H9 (cell line): ENCODE data around the gene RAB9A. TPM values are rescaled to one million over a fixed set of nuclear protein-coding genes. Genes with fewer than 3 reads are reported as not detected.

Source experiments
- DNase-seq: peaks from one replicate; pipeline ENCODE4 v3.0.0-alpha.2; 2017
- H2AFZ ChIP-seq: one replicate; pipeline ENCODE4 v1.6.1; 2013; ENCODE audit warnings: mild to moderate bottlenecking, low read length, control low read depth, moderate library complexity
- H2AK5ac ChIP-seq: 2 replicates; pipeline ENCODE4 v1.6.1; 2013; ENCODE audit warnings: low read length, control low read depth, mixed read lengths; ENCODE audit not compliant: insufficient read length
- H2BK120ac ChIP-seq: one replicate; pipeline ENCODE4 v1.6.1; 2013; ENCODE audit warnings: low read depth, mild to moderate bottlenecking, low read length, control low read depth, inconsistent platforms; ENCODE audit not compliant: poor library complexity, severe bottlenecking
- H2BK12ac ChIP-seq: 2 replicates; pipeline ENCODE4 v1.6.1; 2013; ENCODE audit warnings: low read length, control low read depth, mixed read lengths, low read depth; ENCODE audit not compliant: insufficient read length
- H2BK15ac ChIP-seq: 2 replicates; pipeline ENCODE4 v1.6.1; 2013; ENCODE audit warnings: low read depth, low read length, control low read depth
- H2BK20ac ChIP-seq: one replicate; pipeline ENCODE4 v1.6.1; 2013; ENCODE audit warnings: low read depth, mild to moderate bottlenecking, low read length, control low read depth, inconsistent platforms; ENCODE audit not compliant: poor library complexity, severe bottlenecking
- H2BK5ac ChIP-seq: 2 replicates; pipeline ENCODE4 v1.6.1; 2013; ENCODE audit warnings: low read length, control low read depth, mixed read lengths; ENCODE audit not compliant: insufficient read length
- H3K14ac ChIP-seq: 2 replicates; pipeline ENCODE4 v1.6.1; 2013; ENCODE audit warnings: low read length, control low read depth; ENCODE audit not compliant: insufficient read depth
- H3K18ac ChIP-seq: 2 replicates; pipeline ENCODE4 v1.6.1; 2013; ENCODE audit warnings: low read depth, mild to moderate bottlenecking, mixed read lengths, low read length, control low read depth; ENCODE audit not compliant: insufficient read length
- H3K23ac ChIP-seq: 2 replicates; pipeline ENCODE4 v1.6.1; 2013; ENCODE audit warnings: low read length, control low read depth, mixed read lengths, low read depth; ENCODE audit not compliant: insufficient read length
- H3K23me2 ChIP-seq: 2 replicates; pipeline ENCODE4 v1.6.1; 2013; ENCODE audit warnings: low read depth, mild to moderate bottlenecking, mixed read lengths, low read length, control low read depth; ENCODE audit not compliant: insufficient read length, poor library complexity, severe bottlenecking
- H3K27ac ChIP-seq: 2 replicates; pipeline ENCODE4 v1.5.1; 2013; ENCODE audit warnings: low read length, control low read depth, mixed read lengths, low read depth; ENCODE audit not compliant: insufficient read length
- H3K27me3 ChIP-seq: 2 replicates; pipeline ENCODE4 v1.6.1; 2013; ENCODE audit warnings: low read length, control low read depth, inconsistent platforms; ENCODE audit not compliant: insufficient read depth
- H3K4ac ChIP-seq: 2 replicates; pipeline ENCODE4 v1.6.1; 2013; ENCODE audit warnings: low read depth, mild to moderate bottlenecking, control low read depth, inconsistent platforms, low read length, moderate library complexity
- H3K4me1 ChIP-seq: 2 replicates; pipeline ENCODE4 v1.6.1; 2013; ENCODE audit warnings: low read length, control low read depth, inconsistent platforms; ENCODE audit not compliant: insufficient read depth
- H3K4me2 ChIP-seq: 2 replicates; pipeline ENCODE4 v1.6.1; 2013; ENCODE audit warnings: low read length, control low read depth, mixed read lengths; ENCODE audit not compliant: insufficient read length, insufficient read depth
- H3K56ac ChIP-seq: 2 replicates; pipeline ENCODE4 v1.6.1; 2013; ENCODE audit warnings: low read depth, mild to moderate bottlenecking, mixed read lengths, low read length, control low read depth; ENCODE audit not compliant: insufficient read length
- H3K79me1 ChIP-seq: 2 replicates; pipeline ENCODE4 v1.6.1; 2013; ENCODE audit warnings: low read depth, mild to moderate bottlenecking, moderate library complexity, low read length, control low read depth, inconsistent platforms; ENCODE audit not compliant: insufficient read depth, poor library complexity, severe bottlenecking
- H3K79me2 ChIP-seq: 2 replicates; pipeline ENCODE4 v1.6.1; 2013; ENCODE audit warnings: low read length, control low read depth, inconsistent platforms; ENCODE audit not compliant: insufficient read depth
- H3K9ac ChIP-seq: 2 replicates; pipeline ENCODE4 v1.6.1; 2013; ENCODE audit warnings: low read length, control low read depth, mixed read lengths; ENCODE audit not compliant: insufficient read length; ENCODE audit errors: extremely low read depth
- H3K9me3 ChIP-seq: one replicate; pipeline ENCODE4 v1.6.1; 2013; ENCODE audit warnings: low read depth, low read length, inconsistent platforms; ENCODE audit not compliant: control insufficient read depth
- H3T11ph ChIP-seq: one replicate; pipeline ENCODE4 v1.6.1; 2013; ENCODE audit warnings: mild to moderate bottlenecking, low read length, control low read depth, inconsistent platforms
- H4K20me1 ChIP-seq: one replicate; pipeline ENCODE4 v1.6.1; 2013; ENCODE audit not compliant: control insufficient read depth, insufficient read length, insufficient read depth
- H4K5ac ChIP-seq: 2 replicates; pipeline ENCODE4 v1.6.1; 2013; ENCODE audit warnings: low read depth, mild to moderate bottlenecking, mixed read lengths, low read length, control low read depth; ENCODE audit not compliant: insufficient read length
- H4K8ac ChIP-seq: replicated peaks from 2 replicates; pipeline ENCODE4 v1.6.1; 2013; ENCODE audit warnings: low read length, control low read depth, mixed read lengths, low read depth; ENCODE audit not compliant: insufficient read length
- H4K91ac ChIP-seq: 2 replicates; pipeline ENCODE4 v1.6.1; 2013; ENCODE audit warnings: low read depth, mild to moderate bottlenecking, moderate library complexity, mixed read lengths, low read length, control low read depth; ENCODE audit not compliant: insufficient read length
- H3K27ac Mint-ChIP-seq, 3 experiments: 2 replicates in 2 of 3; 3 replicates in 1 of 3; pipeline ENCODE4 v1.8.0; 2020 to 2021; ENCODE audit warnings: mixed read lengths in 3 of 3, mild to moderate bottlenecking in 1 of 3, moderate library complexity in 1 of 3
- H3K27me3 Mint-ChIP-seq: 2 replicates; pipeline ENCODE4 v1.8.0; 2021; ENCODE audit warnings: low read depth, mild to moderate bottlenecking, moderate library complexity, mixed read lengths
- H3K36me3 Mint-ChIP-seq, 3 experiments: 2 replicates in 2 of 3; 3 replicates in 1 of 3; pipeline ENCODE4 v1.8.0; 2020 to 2021; ENCODE audit warnings: low read depth in 3 of 3, mixed read lengths in 3 of 3; ENCODE audit not compliant: insufficient read depth in 1 of 3
- H3K4me1 Mint-ChIP-seq, 2 experiments: 2 replicates each; pipeline ENCODE4 v1.8.0; 2020; ENCODE audit warnings: mixed read lengths in 2 of 2
- H3K4me3 Mint-ChIP-seq, 2 experiments: 2 replicates in 1 of 2; 3 replicates in 1 of 2; pipeline ENCODE4 v1.8.0; 2020 to 2021; ENCODE audit warnings: mild to moderate bottlenecking in 2 of 2, mixed read lengths in 2 of 2, moderate library complexity in 1 of 2
- H3K9me3 Mint-ChIP-seq, 2 experiments: 2 replicates in 1 of 2; 3 replicates in 1 of 2; pipeline ENCODE4 v1.8.0; 2020; ENCODE audit warnings: mild to moderate bottlenecking in 2 of 2, mixed read lengths in 2 of 2, moderate library complexity in 1 of 2
- WGBS: extraction: QIAGEN DNeasy Blood & Tissue Kit; methylation state at CpG from one replicate; pipeline ENCODE4 v1.1.7; 2013; ENCODE audit warnings: missing lambda C conversion rate, low lambda C conversion rate, mixed read lengths; ENCODE audit not compliant: insufficient read length; ENCODE audit errors: extremely low coverage; 5-methylcytosine and 5-hydroxymethylcytosine counted together
- total RNA-seq: library from RNA; stranded (reverse); gene quantifications from 2 replicates; pipeline ENCODE4 v1.2.1, GENCODE V29; 2021
- TF ChIP-seq, protein P1 (sequence below): fragments of 200-600 bp; sonication (generic); conservative IDR thresholded peaks from 3 replicates; pipeline ENCODE4 v1.8.0; 2021; ENCODE audit warnings: antibody characterized with exemption, mild to moderate bottlenecking

RAB9A gene
- total RNA-seq, 1 experiment from 2014 or later = 21.3 TPM

DNA sequence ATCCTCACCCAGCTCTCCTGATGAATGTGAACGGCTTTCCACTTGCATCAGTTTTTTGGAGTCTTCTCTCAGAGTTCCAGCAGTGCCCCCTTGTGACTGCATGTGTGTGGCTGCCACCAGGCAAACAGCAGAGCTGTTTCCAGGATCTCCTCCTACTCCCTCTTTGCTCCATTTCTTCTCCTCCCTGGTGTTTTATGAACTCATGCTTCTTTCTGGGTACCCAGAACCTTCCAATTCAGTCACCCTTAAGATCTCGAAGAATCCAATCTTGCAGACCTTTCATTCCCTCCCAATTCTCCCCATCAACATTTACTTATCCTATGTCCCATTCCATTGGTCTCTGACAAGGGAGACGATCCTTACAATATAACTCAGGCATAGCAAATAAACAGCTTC lies 42.8 kb upstream of the RAB9A start:
- Histone ChIP-seq H3T11ph (no peak overlapping the region), H2BK20ac (no peak overlapping the region), H3K9me3 (no peaks in the 10 kb centered on the region), H3K79me2 (no peaks in the 10 kb centered on the region), H2BK12ac (no peak overlapping the region), H3K23ac (no peak overlapping the region), H3K4me1 (no peaks in the 10 kb centered on the region; the same call in 1 of the 2 replicates), H3K23me2 (no peaks in the 10 kb centered on the region), H4K20me1 (no peaks in the 10 kb centered on the region), H2BK5ac (no peak overlapping the region), H3K4me2 (no peak overlapping the region), H2BK15ac (no peak overlapping the region), H4K8ac (no peak overlapping the region), H2AK5ac (no peak overlapping the region), H4K91ac (no peak overlapping the region), H2AFZ (no peak overlapping the region), H3K27ac (no peak overlapping the region), H3K4ac (no peak overlapping the region), H3K56ac (no peak overlapping the region), H3K79me1 (no peaks in the 10 kb centered on the region), H2BK120ac (no peak overlapping the region), H4K5ac (no peak overlapping the region), H3K9ac (no peak overlapping the region), H3K18ac (no peak overlapping the region), H3K14ac (no peak overlapping the region), H3K27me3 (no peaks in the 10 kb centered on the region)
- H3K4me3 Mint-ChIP-seq = no peak overlapping the region
- DNase-seq = peak; percentile 65
- no peak overlapping the region; a peak in 1 of 7 replicates for H3K27ac Mint-ChIP-seq
- H3K9me3 Mint-ChIP-seq = peaks cover 32 to 35% of the 10 kb centered on the region in 2 experiments
- peaks cover 6 to 7% of the 10 kb centered on the region in 2 experiments; a peak in 3 of 4 replicates for H3K4me1 Mint-ChIP-seq
- no CpG with 5 or more reads among the region's 3 CpGs for WGBS
- H3K36me3 Mint-ChIP-seq = no peaks in the 10 kb centered on the region; a peak in 1 of 7 replicates
- TF ChIP-seq, protein P1, sequence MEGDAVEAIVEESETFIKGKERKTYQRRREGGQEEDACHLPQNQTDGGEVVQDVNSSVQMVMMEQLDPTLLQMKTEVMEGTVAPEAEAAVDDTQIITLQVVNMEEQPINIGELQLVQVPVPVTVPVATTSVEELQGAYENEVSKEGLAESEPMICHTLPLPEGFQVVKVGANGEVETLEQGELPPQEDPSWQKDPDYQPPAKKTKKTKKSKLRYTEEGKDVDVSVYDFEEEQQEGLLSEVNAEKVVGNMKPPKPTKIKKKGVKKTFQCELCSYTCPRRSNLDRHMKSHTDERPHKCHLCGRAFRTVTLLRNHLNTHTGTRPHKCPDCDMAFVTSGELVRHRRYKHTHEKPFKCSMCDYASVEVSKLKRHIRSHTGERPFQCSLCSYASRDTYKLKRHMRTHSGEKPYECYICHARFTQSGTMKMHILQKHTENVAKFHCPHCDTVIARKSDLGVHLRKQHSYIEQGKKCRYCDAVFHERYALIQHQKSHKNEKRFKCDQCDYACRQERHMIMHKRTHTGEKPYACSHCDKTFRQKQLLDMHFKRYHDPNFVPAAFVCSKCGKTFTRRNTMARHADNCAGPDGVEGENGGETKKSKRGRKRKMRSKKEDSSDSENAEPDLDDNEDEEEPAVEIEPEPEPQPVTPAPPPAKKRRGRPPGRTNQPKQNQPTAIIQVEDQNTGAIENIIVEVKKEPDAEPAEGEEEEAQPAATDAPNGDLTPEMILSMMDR = peak; percentile 70
- no peaks in the 10 kb centered on the region for H3K27me3 Mint-ChIP-seq
